Caco-2 (cell line): ENCODE measurements around the gene ADGRF4. TPM values are rescaled to one million over a fixed set of nuclear protein-coding genes. Genes with fewer than 3 reads are reported as not detected.

Experiments
- BruUV-seq: library from RNA; stranded (reverse); fragments of 400-500 nt; replicated peaks from 2 replicates; lab custom pipeline; 2021; lab: Mats Ljungman, UMichigan
- CTCF ChIA-PET: fragments of 300-600 bp; sonication (Branson Sonifier 250); formaldehyde crosslinking; loops from one replicate; lab custom pipeline; 2022; ENCODE audit warnings: antibody characterized with exemption; lab: Charles Lee
- POLR2A ChIA-PET: fragments of 300-600 bp; sonication (Branson Sonifier 250); formaldehyde crosslinking; loops from one replicate; lab custom pipeline; 2022; ENCODE audit warnings: antibody characterized with exemption; lab: Charles Lee
- DNase-seq, 2 experiments: peaks; one replicate each; pipeline versions ENCODE4 v3.0.0 to v3.0.0-alpha.2; 2020 to 2022
- H3K27me3 ChIP-seq: replicated peaks from 2 replicates; pipeline ENCODE4 v1.6.0; 2011; ENCODE audit warnings: low read length; ENCODE audit not compliant: control insufficient read depth, insufficient read depth
- H3K36me3 ChIP-seq: 2 replicates; pipeline ENCODE4 v1.5.1; 2011; ENCODE audit warnings: low read length; ENCODE audit not compliant: control insufficient read depth, insufficient read depth
- H3K4me1 ChIP-seq: fragments of 250-450 bp; sonication (Bioruptor Pico); 2 replicates; pipeline ENCODE4 v1.5.1; 2020; ENCODE audit warnings: mild to moderate bottlenecking
- H3K4me3 ChIP-seq: 2 replicates; pipeline ENCODE4 v1.5.1; 2011; ENCODE audit warnings: low read depth, mild to moderate bottlenecking, control low read depth, low read length
- H3K9me3 ChIP-seq: fragments of 250-450 bp; sonication (Bioruptor Pico); 2 replicates; pipeline ENCODE4 v1.5.1; 2020; ENCODE audit warnings: mild to moderate bottlenecking, moderate library complexity
- H3K27ac Mint-ChIP-seq: one replicate; pipeline ENCODE4 v1.8.0; 2022; ENCODE audit warnings: mixed read lengths; ENCODE audit not compliant: unreplicated experiment
- H3K27me3 Mint-ChIP-seq: one replicate; pipeline ENCODE4 v1.8.0; 2022; ENCODE audit warnings: mixed read lengths; ENCODE audit not compliant: insufficient read depth, unreplicated experiment
- H3K36me3 Mint-ChIP-seq: one replicate; pipeline ENCODE4 v1.8.0; 2022; ENCODE audit warnings: mild to moderate bottlenecking, mixed read lengths; ENCODE audit not compliant: insufficient read depth, unreplicated experiment
- H3K4me1 Mint-ChIP-seq: one replicate; pipeline ENCODE4 v1.8.0; 2022; ENCODE audit warnings: low read depth, mixed read lengths; ENCODE audit not compliant: unreplicated experiment
- H3K4me3 Mint-ChIP-seq: one replicate; pipeline ENCODE4 v1.8.0; 2022; ENCODE audit warnings: mild to moderate bottlenecking, moderate library complexity, mixed read lengths; ENCODE audit not compliant: unreplicated experiment
- H3K9me3 Mint-ChIP-seq: one replicate; pipeline ENCODE4 v1.8.0; 2022; ENCODE audit warnings: mixed read lengths; ENCODE audit not compliant: unreplicated experiment
- CTCF ChIP-seq, 2 experiments: fragments of 200-600 bp in 1 of 2; IDR thresholded peaks; 1 replicate in 1 of 2; 2 replicates in 1 of 2; pipeline versions ENCODE4 v1.5.1 to v1.8.0; 2011 to 2022; ENCODE audit warnings: antibody characterized with exemption in 1 of 2, control low read depth in 1 of 2, inconsistent platforms in 1 of 2, low read depth in 1 of 2, low read length in 1 of 2, mild to moderate bottlenecking in 1 of 2, moderate library complexity in 1 of 2; ENCODE audit not compliant: insufficient read depth in 1 of 2, severe bottlenecking in 1 of 2, unreplicated experiment in 1 of 2
- intact Hi-C: fragments of 100-400 bp; cut with micrococcal nuclease; formaldehyde crosslinking; loops from one replicate; pipeline ENCODE4 v1.10.0; 2022; ENCODE audit not compliant: unreplicated experiment
- total RNA-seq: library from RNA; stranded (reverse); gene quantifications from 2 replicates; pipeline ENCODE4 v1.2.3, GENCODE V29; 2022

The ADGRF4 gene
- total RNA-seq, 1 experiment from 2014 or later, result 10.6 TPM

- H3K36me3 Mint-ChIP-seq, result no peaks in the 10 kb centered on the region
- Histone ChIP-seq H3K4me1 (no peaks in the 10 kb centered on the region), H3K9me3 (no peaks in the 10 kb centered on the region), H3K36me3 (no peaks in the 10 kb centered on the region), H3K4me3 (no peak overlapping the region), H3K27me3 (no peaks in the 10 kb centered on the region)
- intact Hi-C loops, result loop anchor here (1.0 kb wide), 5 partner anchors 44 to 320 kb away; no protein-coding TSS in a partner anchor
- ChIA-PET POLR2A (interaction anchor here (0.7 to 0.8 kb wide), 2 partner anchors 64 to 1387 kb away, joined by 3 read pairs; no protein-coding TSS in a partner anchor), CTCF (interaction anchor here (0.6 to 2.5 kb wide), 10 partner anchors 33 to 106 kb away, joined by 3 to 47 read pairs (median 4); no protein-coding TSS in a partner anchor)
- H3K27ac Mint-ChIP-seq, result no peak overlapping the region
- H3K4me3 Mint-ChIP-seq, result no peak overlapping the region
- DNase-seq, result peak in 1 of 2 experiments; percentile 54
- TF ChIP-seq CTCF (IDR thresholded peaks at IDR 0.05; ENCODE audit: insufficient read depth in 1 of 2, low read depth in 1 of 2, low read length in 1 of 2, severe bottlenecking in 1 of 2, unreplicated experiment in 1 of 2), result peak; percentile 46 to 56
- no peaks in the 10 kb centered on the region for H3K9me3 Mint-ChIP-seq
- H3K27me3 Mint-ChIP-seq, result no peaks in the 10 kb centered on the region
- BruUV-seq, result no TSS peak
- H3K4me1 Mint-ChIP-seq, result no peaks in the 10 kb centered on the region
Observed at GRCh38 chr6:47733879-47734558, 35.6 kb downstream of the ADGRF4 start.

GRCh38 chr6:47734831-47735481 lies 36.6 kb downstream of the ADGRF4 start:
- H3K36me3 ChIP-seq, result no peaks in the 10 kb centered on the region
- H3K36me3 Mint-ChIP-seq, result no peaks in the 10 kb centered on the region
- H3K9me3 Mint-ChIP-seq, result no peaks in the 10 kb centered on the region
- H3K4me3 ChIP-seq, result no peak overlapping the region
- POLR2A ChIA-PET, result interaction anchor here (0.8 kb wide), 1 partner anchor 65 kb away, joined by 3 read pairs; no protein-coding TSS in a partner anchor
- intact Hi-C loops, result loop anchor here (1.0 kb wide), 5 partner anchors 45 to 321 kb away; no protein-coding TSS in a partner anchor
- no TSS peak for BruUV-seq
- no peak overlapping the region for H3K4me3 Mint-ChIP-seq
- H3K27me3 Mint-ChIP-seq, result no peaks in the 10 kb centered on the region
- H3K4me1 ChIP-seq, result no peaks in the 10 kb centered on the region
- no peaks in the 10 kb centered on the region for H3K9me3 ChIP-seq
- H3K4me1 Mint-ChIP-seq, result no peaks in the 10 kb centered on the region
- no peak for DNase-seq
- CTCF ChIA-PET, result interaction anchor here (0.6 to 2.5 kb wide), 10 partner anchors 34 to 107 kb away, joined by 3 to 47 read pairs (median 4); no protein-coding TSS in a partner anchor
- H3K27me3 ChIP-seq, result no peaks in the 10 kb centered on the region
- H3K27ac Mint-ChIP-seq, result no peak overlapping the region
- TF ChIP-seq CTCF (IDR thresholded peaks at IDR 0.05; ENCODE audit: insufficient read depth in 1 of 2, low read depth in 1 of 2, low read length in 1 of 2, severe bottlenecking in 1 of 2, unreplicated experiment in 1 of 2), result no peak

- Mint-ChIP-seq H3K36me3 (no peaks in the 10 kb centered on the region), H3K27ac (no peak overlapping the region), H3K27me3 (no peaks in the 10 kb centered on the region), H3K4me3 (no peak overlapping the region), H3K9me3 (no peaks in the 10 kb centered on the region), H3K4me1 (no peaks in the 10 kb centered on the region)
- BruUV-seq, result no TSS peak
- TF ChIP-seq CTCF (IDR thresholded peaks at IDR 0.05; ENCODE audit: insufficient read depth in 1 of 2, low read depth in 1 of 2, low read length in 1 of 2, severe bottlenecking in 1 of 2, unreplicated experiment in 1 of 2), result no peak
- Histone ChIP-seq H3K4me1 (no peaks in the 10 kb centered on the region), H3K27me3 (no peaks in the 10 kb centered on the region), H3K9me3 (no peaks in the 10 kb centered on the region), H3K36me3 (no peaks in the 10 kb centered on the region), H3K4me3 (no peak overlapping the region)
- DNase-seq, result no peak
- ChIA-PET POLR2A (no interaction called here), CTCF (no interaction called here)
- intact Hi-C loops, result no loop called here
Observed at GRCh38 chr6:47736083-47736700, 37.8 kb downstream of the ADGRF4 start.
